ENCODE data around the gene IL6ST. TPM values are rescaled to one million over a fixed set of nuclear protein-coding genes. Genes with fewer than 3 reads are reported as not detected.
"Not testable (repeated sequence)": the region's sequence is repeated elsewhere in the genome, so short reads cannot be mapped to it uniquely, and the experiment has no call there.

IL6ST gene
- total RNA-seq, 1 experiment from 2014 or later, result 181 TPM

GRCh38 chr5:56019306-56020272 lies 24.8 kb upstream of the IL6ST start:
- intact Hi-C loops (cut with micrococcal nuclease; ENCODE audit: unreplicated experiment) (no loop called here), in situ Hi-C loops (cut with HindIII; ENCODE audit: low pct_unique_long_range_greater_than_20kb, low sequenced_read_pairs) (no loop called here)
- Histone ChIP-seq H3K27me3 (ENCODE audit: control insufficient read depth, insufficient read depth, low read length) (no peaks in the 10 kb centered on the region), H3K36me3 (ENCODE audit: control insufficient read depth, insufficient read depth, low read length) (no peaks in the 10 kb centered on the region), H3K27ac (ENCODE audit: low read length) (no peak overlapping the region), H3K4me1 (ENCODE audit: control insufficient read depth, insufficient read depth, low read length) (no peaks in the 10 kb centered on the region), H3K9me3 (ENCODE audit: control insufficient read depth, insufficient read depth, low read depth, low read length) (no peaks in the 10 kb centered on the region), H3K4me3 (ENCODE audit: low read depth in 2 of 2, low read length in 2 of 2) (no peak overlapping the region)
- no peak for DNase-seq (ENCODE audit: low read depth, low spot score)
- POLR2A ChIA-PET, result no interaction called here
- no TSS peak for BruUV-seq (replicated peaks)
- CTCF ChIA-PET, result no interaction called here
- TF ChIP-seq TCF7L2 (IDR thresholded peaks at IDR 0.05; ENCODE audit: low read depth, low read length), result no peak
- no peak for TF ChIP-seq POLR2AphosphoS5 (IDR thresholded peaks at IDR 0.05; ENCODE audit: low read depth, low read length)
- TF ChIP-seq SIN3A (IDR thresholded peaks at IDR 0.05; ENCODE audit: borderline replicate concordance, insufficient read depth, low read depth, low read length), result no peak
- no peak for TF ChIP-seq REST (IDR thresholded peaks at IDR 0.05; ENCODE audit: insufficient read depth in 1 of 2, low read depth in 2 of 2, low read length in 1 of 2)
- TF ChIP-seq CTCF (IDR thresholded peaks at IDR 0.05), result no peak
- ATAC-seq, result no peak

GRCh38 chr5:56018832-56019231 lies 24.1 kb upstream of the IL6ST start:
- Histone ChIP-seq H3K27ac (ENCODE audit: low read length) (no peak overlapping the region), H3K9me3 (ENCODE audit: control insufficient read depth, insufficient read depth, low read depth, low read length) (no peaks in the 10 kb centered on the region), H3K4me1 (ENCODE audit: control insufficient read depth, insufficient read depth, low read length) (no peaks in the 10 kb centered on the region), H3K36me3 (ENCODE audit: control insufficient read depth, insufficient read depth, low read length) (no peaks in the 10 kb centered on the region), H3K27me3 (ENCODE audit: control insufficient read depth, insufficient read depth, low read length) (no peaks in the 10 kb centered on the region), H3K4me3 (ENCODE audit: low read depth in 2 of 2, low read length in 2 of 2) (no peak overlapping the region)
- ChIA-PET CTCF (no interaction called here), POLR2A (no interaction called here)
- DNase-seq (ENCODE audit: low read depth, low spot score), result no peak
- no TSS peak for BruUV-seq (replicated peaks)
- no peak for ATAC-seq
- in situ Hi-C loops (cut with HindIII; ENCODE audit: low pct_unique_long_range_greater_than_20kb, low sequenced_read_pairs), result no loop called here
- TF ChIP-seq SIN3A (IDR thresholded peaks at IDR 0.05; ENCODE audit: borderline replicate concordance, insufficient read depth, low read depth, low read length), result no peak
- TF ChIP-seq POLR2AphosphoS5 (IDR thresholded peaks at IDR 0.05; ENCODE audit: low read depth, low read length), result no peak
- TF ChIP-seq REST (IDR thresholded peaks at IDR 0.05; ENCODE audit: insufficient read depth in 1 of 2, low read depth in 2 of 2, low read length in 1 of 2), result no peak
- no peak for TF ChIP-seq TCF7L2 (IDR thresholded peaks at IDR 0.05; ENCODE audit: low read depth, low read length)
- no peak for TF ChIP-seq CTCF (IDR thresholded peaks at IDR 0.05)
- intact Hi-C loops (cut with micrococcal nuclease; ENCODE audit: unreplicated experiment), result no loop called here

- H3K4me1 ChIP-seq (ENCODE audit: control insufficient read depth, insufficient read depth, low read length); POLR2A ChIA-PET; intact Hi-C loops (cut with micrococcal nuclease; ENCODE audit: unreplicated experiment); DNase-seq (ENCODE audit: low read depth, low spot score); H3K27me3 ChIP-seq (ENCODE audit: control insufficient read depth, insufficient read depth, low read length); in situ Hi-C loops (cut with HindIII; ENCODE audit: low pct_unique_long_range_greater_than_20kb, low sequenced_read_pairs); ATAC-seq; H3K36me3 ChIP-seq (ENCODE audit: control insufficient read depth, insufficient read depth, low read length); CTCF ChIA-PET; H3K4me3 ChIP-seq (ENCODE audit: low read depth in 2 of 2, low read length in 2 of 2); H3K27ac ChIP-seq (ENCODE audit: low read length); BruUV-seq (replicated peaks); H3K9me3 ChIP-seq (ENCODE audit: control insufficient read depth, insufficient read depth, low read depth, low read length): not testable (repeated sequence)
Observed at GRCh38 chr5:56014701-56015100, 19.9 kb upstream of the IL6ST start.

All from Panc1 (cell line).